GM23338 (cell line): ENCODE measurements around the gene GAPDHS. TPM values are rescaled to one million over a fixed set of nuclear protein-coding genes. Genes with fewer than 3 reads are reported as not detected.

Experiments used
- ATAC-seq: fragments of 200-7000 bp; cut with Tn5 transposase; 3 replicates; pipeline ENCODE4 v1.9.1; 2020
- DNase-seq: peaks from one replicate; pipeline ENCODE4 v3.0.0-alpha.2; 2015; ENCODE audit warnings: low spot score
- H2AFZ ChIP-seq: fragments of 200-600 bp; sonication (generic); 2 replicates; pipeline ENCODE4 v1.8.0; 2016; ENCODE audit warnings: antibody characterized with exemption, mild to moderate bottlenecking, moderate library complexity
- H3F3A ChIP-seq: fragments of 200-600 bp; sonication (generic); replicated peaks from 2 replicates; pipeline ENCODE4 v1.8.0; 2017; ENCODE audit warnings: antibody characterized with exemption, mixed run types, low read depth
- H3K27ac ChIP-seq: fragments of 200-600 bp; sonication (generic); 2 replicates; pipeline ENCODE4 v1.6.1; 2016; ENCODE audit warnings: low read depth
- H3K27me3 ChIP-seq: fragments of 200-600 bp; sonication (generic); 2 replicates; pipeline ENCODE4 v1.8.0; 2016; ENCODE audit warnings: mild to moderate bottlenecking, mixed run types, moderate library complexity; ENCODE audit not compliant: insufficient read depth
- H3K36me3 ChIP-seq: fragments of 200-600 bp; sonication (generic); 2 replicates; pipeline ENCODE4 v1.8.0; 2016; ENCODE audit warnings: mild to moderate bottlenecking; ENCODE audit not compliant: insufficient read depth
- H3K4me1 ChIP-seq: fragments of 200-600 bp; sonication (generic); 2 replicates; pipeline ENCODE4 v1.8.0; 2016; ENCODE audit warnings: mild to moderate bottlenecking, moderate library complexity; ENCODE audit not compliant: insufficient read depth
- H3K4me2 ChIP-seq: fragments of 200-600 bp; sonication (generic); 2 replicates; pipeline ENCODE4 v1.7.1; 2017; ENCODE audit warnings: mixed run types
- H3K4me3 ChIP-seq: fragments of 200-600 bp; sonication (generic); 2 replicates; pipeline ENCODE4 v1.6.1; 2016; ENCODE audit warnings: mixed run types
- H3K79me2 ChIP-seq: fragments of 200-600 bp; sonication (generic); replicated peaks from 2 replicates; pipeline ENCODE4 v1.8.0; 2017; ENCODE audit warnings: mild to moderate bottlenecking; ENCODE audit not compliant: insufficient read depth
- H3K9me2 ChIP-seq: fragments of 200-600 bp; sonication (generic); 2 replicates; pipeline ENCODE4 v1.8.0; 2017; ENCODE audit not compliant: insufficient read depth
- H4K20me1 ChIP-seq: fragments of 200-600 bp; sonication (generic); replicated peaks from 2 replicates; pipeline ENCODE4 v1.8.0; 2017; ENCODE audit warnings: mild to moderate bottlenecking; ENCODE audit not compliant: insufficient read depth
- H3K27ac Mint-ChIP-seq: 2 replicates; pipeline ENCODE4 v1.8.0; 2020; ENCODE audit warnings: inconsistent platforms, mild to moderate bottlenecking, moderate library complexity, mixed read lengths
- H3K27me3 Mint-ChIP-seq: 3 replicates; pipeline ENCODE4 v1.8.0; 2022; ENCODE audit warnings: low read depth, mild to moderate bottlenecking, moderate library complexity, mixed read lengths, inconsistent platforms; ENCODE audit not compliant: insufficient read depth, poor library complexity
- H3K36me3 Mint-ChIP-seq: 3 replicates; pipeline ENCODE4 v1.8.0; 2021; ENCODE audit warnings: low read depth, mild to moderate bottlenecking, inconsistent platforms, moderate library complexity, mixed read lengths
- H3K4me1 Mint-ChIP-seq: 3 replicates; pipeline ENCODE4 v1.8.0; 2020; ENCODE audit warnings: mild to moderate bottlenecking, inconsistent platforms, mixed read lengths
- H3K4me3 Mint-ChIP-seq: 3 replicates; pipeline ENCODE4 v1.8.0; 2021; ENCODE audit warnings: moderate library complexity, mild to moderate bottlenecking, inconsistent platforms, mixed read lengths
- H3K9me3 Mint-ChIP-seq: 3 replicates; pipeline ENCODE4 v1.8.0; 2020; ENCODE audit warnings: moderate library complexity, mild to moderate bottlenecking, inconsistent platforms, mixed read lengths
- CREB1 ChIP-seq: fragments of 250-450 bp; sonication (Bioruptor Pico); IDR thresholded peaks from 2 replicates; pipeline ENCODE4 v1.5.0; 2020; ENCODE audit warnings: low read depth, mild to moderate bottlenecking, moderate library complexity
- EZH2 ChIP-seq: fragments of 200-600 bp; sonication (generic); IDR thresholded peaks from one replicate; pipeline ENCODE4 v1.8.0; 2017; ENCODE audit warnings: antibody characterized with exemption, mild to moderate bottlenecking, low read depth; ENCODE audit not compliant: unreplicated experiment
- EZH2phosphoT487 ChIP-seq: fragments of 200-600 bp; sonication (generic); IDR thresholded peaks from one replicate; pipeline ENCODE4 v1.8.1; 2018; ENCODE audit warnings: antibody characterized with exemption; ENCODE audit not compliant: unreplicated experiment
- JUNB ChIP-seq: IDR thresholded peaks from one replicate; pipeline ENCODE4 v1.6.1; 2016; ENCODE audit warnings: antibody characterized with exemption; ENCODE audit not compliant: unreplicated experiment
- NANOG ChIP-seq: IDR thresholded peaks from 2 replicates; pipeline ENCODE4 v1.6.1; 2016; ENCODE audit warnings: antibody characterized with exemption, borderline replicate concordance
- POLR2AphosphoS5 ChIP-seq: IDR thresholded peaks from 2 replicates; pipeline ENCODE4 v1.6.1; 2016; ENCODE audit warnings: antibody characterized with exemption, low read depth
- STAT1 ChIP-seq: IDR thresholded peaks from one replicate; pipeline ENCODE4 v1.6.1; 2016; ENCODE audit warnings: antibody characterized with exemption; ENCODE audit not compliant: unreplicated experiment
- ZNF114 ChIP-seq: fragments of 250-450 bp; sonication (Bioruptor Pico); IDR thresholded peaks from 2 replicates; pipeline ENCODE4 v1.5.0; 2020; ENCODE audit warnings: mild to moderate bottlenecking, moderate library complexity
- ZNF331 ChIP-seq: fragments of 250-450 bp; sonication (Bioruptor Pico); IDR thresholded peaks from 2 replicates; pipeline ENCODE4 v1.5.0; 2020; ENCODE audit warnings: low read depth, mild to moderate bottlenecking, moderate library complexity
- polyA plus RNA-seq: library from polyadenylated mRNA; unstranded; fragments of >200 nt; fragmentation: Nextera tagmentation; extraction: Ambion mirVana; gene quantifications from 2 replicates; pipeline ENCODE4 v1.2.1, GENCODE V29; 2016
- total RNA-seq: library from RNA; depleted of rRNA; stranded (reverse); fragments of >200 nt; shearing (Covaris generic); gene quantifications from 2 replicates; pipeline ENCODE4 v1.2.3, GENCODE V29; 2014
- TF ChIP-seq, protein P1 (sequence below): IDR thresholded peaks from one replicate; pipeline ENCODE4 v1.6.1; 2018; ENCODE audit warnings: antibody characterized with exemption; ENCODE audit not compliant: unreplicated experiment
- TF ChIP-seq, protein P2 (sequence below): fragments of 250-450 bp; sonication (Bioruptor Pico); IDR thresholded peaks from 2 replicates; pipeline ENCODE4 v1.5.0; 2020; ENCODE audit warnings: mild to moderate bottlenecking, moderate library complexity
- TF ChIP-seq, protein P3 (sequence below): IDR thresholded peaks from 2 replicates; pipeline ENCODE4 v1.6.1; 2016; ENCODE audit warnings: antibody characterized with exemption
- TF ChIP-seq, protein P4 (sequence below), 2 experiments: fragments of 200-600 bp in 1 of 2; sonication (generic) in 1 of 2; conservative IDR thresholded peaks; 2 replicates each; pipeline versions ENCODE4 v1.5.1 to v1.6.1; 2016 to 2017; ENCODE audit warnings: antibody characterized with exemption in 2 of 2, low read depth in 2 of 2, mild to moderate bottlenecking in 2 of 2, moderate library complexity in 1 of 2

GAPDHS gene
- total and polyA plus RNA-seq, 2 experiments from 2014 or later = not detected

DNA sequence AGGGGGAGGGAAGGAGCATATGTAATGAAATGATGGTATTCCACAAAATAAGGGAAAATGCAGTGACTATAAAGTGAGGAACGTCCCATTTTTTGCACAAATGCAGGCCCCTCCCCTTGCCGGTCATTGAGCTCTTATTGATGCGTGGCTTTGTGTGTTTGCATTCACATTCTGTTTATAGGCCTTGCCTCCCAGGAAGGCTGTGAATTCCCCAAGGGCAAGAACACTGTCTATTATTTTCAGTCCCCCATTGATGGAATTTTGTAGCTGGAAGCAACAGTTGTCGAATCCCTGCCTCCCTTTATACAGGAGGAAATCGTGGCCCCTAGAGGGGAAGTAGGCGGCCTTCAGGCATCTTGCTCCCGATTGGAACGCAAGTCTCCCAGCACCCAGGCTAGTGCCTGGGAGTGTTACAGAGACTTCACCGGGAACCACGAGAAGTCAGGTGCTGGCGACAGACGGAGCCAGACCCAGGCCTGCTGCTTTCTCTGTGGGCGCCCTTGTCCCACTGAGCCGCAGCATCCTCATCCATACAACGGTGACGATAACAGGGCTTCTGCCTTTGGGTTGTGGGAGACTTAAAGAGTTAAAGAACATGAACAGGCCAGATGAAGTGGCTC, 12.0 kb upstream of the GAPDHS start:
- peaks cover 22% of the 10 kb centered on the region for H3K27me3 Mint-ChIP-seq
- DNase-seq (peak; percentile 70), ATAC-seq (peak; percentile 50)
- H3F3A ChIP-seq = no peaks in the 10 kb centered on the region
- no peak overlapping the region for H3K27ac ChIP-seq
- H3K4me3 Mint-ChIP-seq = no peak overlapping the region
- no peaks in the 10 kb centered on the region for H3K79me2 ChIP-seq
- no peak overlapping the region for H3K4me2 ChIP-seq
- no peaks in the 10 kb centered on the region for H3K9me3 Mint-ChIP-seq
- no peaks in the 10 kb centered on the region for H3K36me3 Mint-ChIP-seq
- no peaks in the 10 kb centered on the region for H3K9me2 ChIP-seq
- 0 out of 2 replicates have a peak overlapping the region, but pooled peaks have one; percentile 64 for H3K27ac Mint-ChIP-seq
- peaks cover 24% of the 10 kb centered on the region for H3K4me1 ChIP-seq
- H3K4me1 Mint-ChIP-seq = peaks cover 37% of the 10 kb centered on the region
- H3K27me3 ChIP-seq = no peaks in the 10 kb centered on the region
- peak overlapping the region; percentile 91 for H2AFZ ChIP-seq
- H3K4me3 ChIP-seq = no peak overlapping the region
- H3K36me3 ChIP-seq = no peaks in the 10 kb centered on the region
- no peaks in the 10 kb centered on the region for H4K20me1 ChIP-seq
- TF ChIP-seq EZH2 = no peak
- TF ChIP-seq NANOG = no peak
- TF ChIP-seq, protein P1, sequence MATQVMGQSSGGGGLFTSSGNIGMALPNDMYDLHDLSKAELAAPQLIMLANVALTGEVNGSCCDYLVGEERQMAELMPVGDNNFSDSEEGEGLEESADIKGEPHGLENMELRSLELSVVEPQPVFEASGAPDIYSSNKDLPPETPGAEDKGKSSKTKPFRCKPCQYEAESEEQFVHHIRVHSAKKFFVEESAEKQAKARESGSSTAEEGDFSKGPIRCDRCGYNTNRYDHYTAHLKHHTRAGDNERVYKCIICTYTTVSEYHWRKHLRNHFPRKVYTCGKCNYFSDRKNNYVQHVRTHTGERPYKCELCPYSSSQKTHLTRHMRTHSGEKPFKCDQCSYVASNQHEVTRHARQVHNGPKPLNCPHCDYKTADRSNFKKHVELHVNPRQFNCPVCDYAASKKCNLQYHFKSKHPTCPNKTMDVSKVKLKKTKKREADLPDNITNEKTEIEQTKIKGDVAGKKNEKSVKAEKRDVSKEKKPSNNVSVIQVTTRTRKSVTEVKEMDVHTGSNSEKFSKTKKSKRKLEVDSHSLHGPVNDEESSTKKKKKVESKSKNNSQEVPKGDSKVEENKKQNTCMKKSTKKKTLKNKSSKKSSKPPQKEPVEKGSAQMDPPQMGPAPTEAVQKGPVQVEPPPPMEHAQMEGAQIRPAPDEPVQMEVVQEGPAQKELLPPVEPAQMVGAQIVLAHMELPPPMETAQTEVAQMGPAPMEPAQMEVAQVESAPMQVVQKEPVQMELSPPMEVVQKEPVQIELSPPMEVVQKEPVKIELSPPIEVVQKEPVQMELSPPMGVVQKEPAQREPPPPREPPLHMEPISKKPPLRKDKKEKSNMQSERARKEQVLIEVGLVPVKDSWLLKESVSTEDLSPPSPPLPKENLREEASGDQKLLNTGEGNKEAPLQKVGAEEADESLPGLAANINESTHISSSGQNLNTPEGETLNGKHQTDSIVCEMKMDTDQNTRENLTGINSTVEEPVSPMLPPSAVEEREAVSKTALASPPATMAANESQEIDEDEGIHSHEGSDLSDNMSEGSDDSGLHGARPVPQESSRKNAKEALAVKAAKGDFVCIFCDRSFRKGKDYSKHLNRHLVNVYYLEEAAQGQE = no peak
- TF ChIP-seq CREB1 = no peak
- TF ChIP-seq STAT1 = no peak
- no peak for TF ChIP-seq ZNF331 (CRISPR knock-in tag)
- TF ChIP-seq JUNB = no peak
- TF ChIP-seq, protein P2, sequence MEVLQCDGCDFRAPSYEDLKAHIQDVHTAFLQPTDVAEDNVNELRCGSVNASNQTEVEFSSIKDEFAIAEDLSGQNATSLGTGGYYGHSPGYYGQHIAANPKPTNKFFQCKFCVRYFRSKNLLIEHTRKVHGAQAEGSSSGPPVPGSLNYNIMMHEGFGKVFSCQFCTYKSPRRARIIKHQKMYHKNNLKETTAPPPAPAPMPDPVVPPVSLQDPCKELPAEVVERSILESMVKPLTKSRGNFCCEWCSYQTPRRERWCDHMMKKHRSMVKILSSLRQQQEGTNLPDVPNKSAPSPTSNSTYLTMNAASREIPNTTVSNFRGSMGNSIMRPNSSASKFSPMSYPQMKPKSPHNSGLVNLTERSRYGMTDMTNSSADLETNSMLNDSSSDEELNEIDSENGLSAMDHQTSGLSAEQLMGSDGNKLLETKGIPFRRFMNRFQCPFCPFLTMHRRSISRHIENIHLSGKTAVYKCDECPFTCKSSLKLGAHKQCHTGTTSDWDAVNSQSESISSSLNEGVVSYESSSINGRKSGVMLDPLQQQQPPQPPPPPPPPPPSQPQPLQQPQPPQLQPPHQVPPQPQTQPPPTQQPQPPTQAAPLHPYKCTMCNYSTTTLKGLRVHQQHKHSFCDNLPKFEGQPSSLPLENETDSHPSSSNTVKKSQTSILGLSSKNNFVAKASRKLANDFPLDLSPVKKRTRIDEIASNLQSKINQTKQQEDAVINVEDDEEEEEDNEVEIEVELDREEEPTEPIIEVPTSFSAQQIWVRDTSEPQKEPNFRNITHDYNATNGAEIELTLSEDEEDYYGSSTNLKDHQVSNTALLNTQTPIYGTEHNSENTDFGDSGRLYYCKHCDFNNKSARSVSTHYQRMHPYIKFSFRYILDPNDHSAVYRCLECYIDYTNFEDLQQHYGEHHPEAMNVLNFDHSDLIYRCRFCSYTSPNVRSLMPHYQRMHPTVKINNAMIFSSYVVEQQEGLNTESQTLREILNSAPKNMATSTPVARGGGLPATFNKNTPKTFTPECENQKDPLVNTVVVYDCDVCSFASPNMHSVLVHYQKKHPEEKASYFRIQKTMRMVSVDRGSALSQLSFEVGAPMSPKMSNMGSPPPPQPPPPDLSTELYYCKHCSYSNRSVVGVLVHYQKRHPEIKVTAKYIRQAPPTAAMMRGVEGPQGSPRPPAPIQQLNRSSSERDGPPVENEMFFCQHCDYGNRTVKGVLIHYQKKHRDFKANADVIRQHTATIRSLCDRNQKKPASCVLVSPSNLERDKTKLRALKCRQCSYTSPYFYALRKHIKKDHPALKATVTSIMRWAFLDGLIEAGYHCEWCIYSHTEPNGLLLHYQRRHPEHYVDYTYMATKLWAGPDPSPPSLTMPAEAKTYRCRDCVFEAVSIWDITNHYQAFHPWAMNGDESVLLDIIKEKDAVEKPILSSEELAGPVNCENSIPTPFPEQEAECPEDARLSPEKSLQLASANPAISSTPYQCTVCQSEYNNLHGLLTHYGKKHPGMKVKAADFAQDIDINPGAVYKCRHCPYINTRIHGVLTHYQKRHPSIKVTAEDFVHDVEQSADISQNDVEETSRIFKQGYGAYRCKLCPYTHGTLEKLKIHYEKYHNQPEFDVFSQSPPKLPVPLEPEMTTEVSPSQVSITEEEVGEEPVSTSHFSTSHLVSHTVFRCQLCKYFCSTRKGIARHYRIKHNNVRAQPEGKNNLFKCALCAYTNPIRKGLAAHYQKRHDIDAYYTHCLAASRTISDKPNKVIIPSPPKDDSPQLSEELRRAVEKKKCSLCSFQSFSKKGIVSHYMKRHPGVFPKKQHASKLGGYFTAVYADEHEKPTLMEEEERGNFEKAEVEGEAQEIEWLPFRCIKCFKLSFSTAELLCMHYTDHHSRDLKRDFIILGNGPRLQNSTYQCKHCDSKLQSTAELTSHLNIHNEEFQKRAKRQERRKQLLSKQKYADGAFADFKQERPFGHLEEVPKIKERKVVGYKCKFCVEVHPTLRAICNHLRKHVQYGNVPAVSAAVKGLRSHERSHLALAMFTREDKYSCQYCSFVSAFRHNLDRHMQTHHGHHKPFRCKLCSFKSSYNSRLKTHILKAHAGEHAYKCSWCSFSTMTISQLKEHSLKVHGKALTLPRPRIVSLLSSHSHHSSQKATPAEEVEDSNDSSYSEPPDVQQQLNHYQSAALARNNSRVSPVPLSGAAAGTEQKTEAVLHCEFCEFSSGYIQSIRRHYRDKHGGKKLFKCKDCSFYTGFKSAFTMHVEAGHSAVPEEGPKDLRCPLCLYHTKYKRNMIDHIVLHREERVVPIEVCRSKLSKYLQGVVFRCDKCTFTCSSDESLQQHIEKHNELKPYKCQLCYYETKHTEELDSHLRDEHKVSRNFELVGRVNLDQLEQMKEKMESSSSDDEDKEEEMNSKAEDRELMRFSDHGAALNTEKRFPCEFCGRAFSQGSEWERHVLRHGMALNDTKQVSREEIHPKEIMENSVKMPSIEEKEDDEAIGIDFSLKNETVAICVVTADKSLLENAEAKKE = no peak
- no peak for TF ChIP-seq EZH2phosphoT487
- TF ChIP-seq, protein P3, sequence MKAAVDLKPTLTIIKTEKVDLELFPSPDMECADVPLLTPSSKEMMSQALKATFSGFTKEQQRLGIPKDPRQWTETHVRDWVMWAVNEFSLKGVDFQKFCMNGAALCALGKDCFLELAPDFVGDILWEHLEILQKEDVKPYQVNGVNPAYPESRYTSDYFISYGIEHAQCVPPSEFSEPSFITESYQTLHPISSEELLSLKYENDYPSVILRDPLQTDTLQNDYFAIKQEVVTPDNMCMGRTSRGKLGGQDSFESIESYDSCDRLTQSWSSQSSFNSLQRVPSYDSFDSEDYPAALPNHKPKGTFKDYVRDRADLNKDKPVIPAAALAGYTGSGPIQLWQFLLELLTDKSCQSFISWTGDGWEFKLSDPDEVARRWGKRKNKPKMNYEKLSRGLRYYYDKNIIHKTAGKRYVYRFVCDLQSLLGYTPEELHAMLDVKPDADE = no peak
- TF ChIP-seq, protein P4, sequence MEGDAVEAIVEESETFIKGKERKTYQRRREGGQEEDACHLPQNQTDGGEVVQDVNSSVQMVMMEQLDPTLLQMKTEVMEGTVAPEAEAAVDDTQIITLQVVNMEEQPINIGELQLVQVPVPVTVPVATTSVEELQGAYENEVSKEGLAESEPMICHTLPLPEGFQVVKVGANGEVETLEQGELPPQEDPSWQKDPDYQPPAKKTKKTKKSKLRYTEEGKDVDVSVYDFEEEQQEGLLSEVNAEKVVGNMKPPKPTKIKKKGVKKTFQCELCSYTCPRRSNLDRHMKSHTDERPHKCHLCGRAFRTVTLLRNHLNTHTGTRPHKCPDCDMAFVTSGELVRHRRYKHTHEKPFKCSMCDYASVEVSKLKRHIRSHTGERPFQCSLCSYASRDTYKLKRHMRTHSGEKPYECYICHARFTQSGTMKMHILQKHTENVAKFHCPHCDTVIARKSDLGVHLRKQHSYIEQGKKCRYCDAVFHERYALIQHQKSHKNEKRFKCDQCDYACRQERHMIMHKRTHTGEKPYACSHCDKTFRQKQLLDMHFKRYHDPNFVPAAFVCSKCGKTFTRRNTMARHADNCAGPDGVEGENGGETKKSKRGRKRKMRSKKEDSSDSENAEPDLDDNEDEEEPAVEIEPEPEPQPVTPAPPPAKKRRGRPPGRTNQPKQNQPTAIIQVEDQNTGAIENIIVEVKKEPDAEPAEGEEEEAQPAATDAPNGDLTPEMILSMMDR (conservative IDR thresholded peaks at IDR 0.05; ENCODE audit: low read depth in 2 of 2) = no peak
- no peak for TF ChIP-seq POLR2AphosphoS5
- TF ChIP-seq ZNF114 (CRISPR knock-in tag) = no peak
